K562 (cell line): ENCODE measurements around the gene ZNF195. TPM values are rescaled to one million over a fixed set of nuclear protein-coding genes. Genes with fewer than 3 reads are reported as not detected.

Experiments
- BCOR ChIP-seq: fragments of 450-650 bp; IDR thresholded peaks from 2 replicates; pipeline ENCODE4 v1.6.1; 2016
- CBX3 ChIP-seq, 2 experiments: IDR thresholded peaks; 1 replicate in 1 of 2; 2 replicates in 1 of 2; pipeline ENCODE4 v1.6.1; 2012; ENCODE audit warnings: inconsistent platforms in 2 of 2, low read length in 2 of 2, borderline replicate concordance in 1 of 2, control low read depth in 1 of 2
- ESRRB ChIP-seq: fragments of 250-450 bp; sonication (Bioruptor Pico); IDR thresholded peaks from 2 replicates; pipeline ENCODE4 v1.5.0; 2020; ENCODE audit warnings: mild to moderate bottlenecking, moderate library complexity, borderline replicate concordance
- FOXJ3 ChIP-seq: sonication (generic); formaldehyde crosslinking; IDR thresholded peaks from 2 replicates; pipeline ENCODE4 v1.4.0; 2020; ENCODE audit warnings: mild to moderate bottlenecking, missing genetic modification reagents
- HDGF ChIP-seq: fragments of 450-650 bp; IDR thresholded peaks from 2 replicates; pipeline ENCODE4 v1.6.1; 2016
- KLF10 ChIP-seq: fragments of 250-450 bp; sonication (Bioruptor Pico); IDR thresholded peaks from 2 replicates; pipeline ENCODE4 v1.6.1; 2021; ENCODE audit warnings: matching md5 sums
- RHOXF2B ChIP-seq: fragments of 250-450 bp; sonication (Bioruptor Pico); conservative IDR thresholded peaks from 2 replicates; pipeline ENCODE4 v1.5.1; 2021
- SMAD2 ChIP-seq: fragments of 150-350 bp; IDR thresholded peaks from 2 replicates; pipeline ENCODE4 v1.6.1; 2014; ENCODE audit warnings: low read depth, mild to moderate bottlenecking, low read length
- STAG1 ChIP-seq: sonication (generic); formaldehyde crosslinking; IDR thresholded peaks from 2 replicates; pipeline ENCODE4 v1.5.0; 2020; ENCODE audit warnings: missing genetic modification reagents, borderline replicate concordance
- TCF7L2 ChIP-seq: fragments of 150-350 bp; IDR thresholded peaks from 2 replicates; pipeline ENCODE4 v1.6.1; 2016; ENCODE audit warnings: low read depth, mild to moderate bottlenecking, low read length, moderate library complexity
- TOE1 ChIP-seq, 2 experiments: fragments of 450-650 bp in 1 of 2; sonication (generic) in 1 of 2; formaldehyde crosslinking in 1 of 2; IDR thresholded peaks; 2 replicates each; pipeline versions ENCODE4 v1.7.1 to v1.8.0; 2016 to 2022; ENCODE audit warnings: borderline replicate concordance in 2 of 2, mild to moderate bottlenecking in 2 of 2, antibody characterized with exemption in 1 of 2, inconsistent platforms in 1 of 2, low read depth in 1 of 2, missing genetic modification reagents in 1 of 2, moderate library complexity in 1 of 2
- ZNF785 ChIP-seq: fragments of 250-450 bp; sonication (Bioruptor Pico); IDR thresholded peaks from 2 replicates; pipeline ENCODE4 v1.4.0; 2020; ENCODE audit warnings: mild to moderate bottlenecking
- polyA plus RNA-seq, 8 experiments: library from polyadenylated mRNA; depleted of rRNA in 4 of 8; stranded (reverse) in 5 of 8; unstranded in 3 of 8; fragments of >200 nt; fragmentation: Nextera tagmentation in 2 of 8; fragmentation: Illumina TruSeq in 1 of 8; extraction: Ambion mirVana in 2 of 8; extraction: Trizol in 1 of 8; gene quantifications; 2 replicates each; pipeline versions ENCODE4 v1.2.1 to v1.2.3, GENCODE V29; 2011 to 2014; ENCODE audit warnings: inconsistent platforms in 1 of 8, missing spikeins in 1 of 8
- total RNA-seq, 7 experiments: library from RNA; depleted of rRNA in 6 of 7; stranded (reverse); fragments of >200 nt in 6 of 7; fragmentation: Illumina TruSeq in 2 of 7; extraction: Trizol in 2 of 7; gene quantifications; 2 replicates each; pipeline versions ENCODE4 v1.2.1 to v1.2.3, GENCODE V29; 2011 to 2021; ENCODE audit warnings: low replicate concordance in 1 of 7
- TF ChIP-seq, protein P1 (sequence below), 3 experiments: fragments of 200-800 bp in 1 of 3; fragments of 250-450 bp in 1 of 3; fragments of 450-650 bp in 1 of 3; sonication (Bioruptor Pico) in 1 of 3; sonication (Bioruptor generic) in 1 of 3; formaldehyde crosslinking in 1 of 3; IDR thresholded peaks; 2 replicates each; pipeline versions ENCODE4 v1.6.1 to v1.8.0; 2016 to 2022; ENCODE audit warnings: mild to moderate bottlenecking in 2 of 3, missing genetic modification characterization in 2 of 3, missing compliant biosample characterization in 1 of 3, moderate library complexity in 1 of 3
- TF ChIP-seq, protein P2 (sequence below): fragments of 250-450 bp; sonication (Bioruptor Pico); IDR thresholded peaks from 2 replicates; pipeline ENCODE4 v1.4.0; 2020

The ZNF195 gene
- total and polyA plus RNA-seq, 9 of the 15 experiments (the other 6 are each of a cell fraction or from before 2014, with no cell fraction given): 42.1 to 75.5 (median 60.4) TPM

DNA sequence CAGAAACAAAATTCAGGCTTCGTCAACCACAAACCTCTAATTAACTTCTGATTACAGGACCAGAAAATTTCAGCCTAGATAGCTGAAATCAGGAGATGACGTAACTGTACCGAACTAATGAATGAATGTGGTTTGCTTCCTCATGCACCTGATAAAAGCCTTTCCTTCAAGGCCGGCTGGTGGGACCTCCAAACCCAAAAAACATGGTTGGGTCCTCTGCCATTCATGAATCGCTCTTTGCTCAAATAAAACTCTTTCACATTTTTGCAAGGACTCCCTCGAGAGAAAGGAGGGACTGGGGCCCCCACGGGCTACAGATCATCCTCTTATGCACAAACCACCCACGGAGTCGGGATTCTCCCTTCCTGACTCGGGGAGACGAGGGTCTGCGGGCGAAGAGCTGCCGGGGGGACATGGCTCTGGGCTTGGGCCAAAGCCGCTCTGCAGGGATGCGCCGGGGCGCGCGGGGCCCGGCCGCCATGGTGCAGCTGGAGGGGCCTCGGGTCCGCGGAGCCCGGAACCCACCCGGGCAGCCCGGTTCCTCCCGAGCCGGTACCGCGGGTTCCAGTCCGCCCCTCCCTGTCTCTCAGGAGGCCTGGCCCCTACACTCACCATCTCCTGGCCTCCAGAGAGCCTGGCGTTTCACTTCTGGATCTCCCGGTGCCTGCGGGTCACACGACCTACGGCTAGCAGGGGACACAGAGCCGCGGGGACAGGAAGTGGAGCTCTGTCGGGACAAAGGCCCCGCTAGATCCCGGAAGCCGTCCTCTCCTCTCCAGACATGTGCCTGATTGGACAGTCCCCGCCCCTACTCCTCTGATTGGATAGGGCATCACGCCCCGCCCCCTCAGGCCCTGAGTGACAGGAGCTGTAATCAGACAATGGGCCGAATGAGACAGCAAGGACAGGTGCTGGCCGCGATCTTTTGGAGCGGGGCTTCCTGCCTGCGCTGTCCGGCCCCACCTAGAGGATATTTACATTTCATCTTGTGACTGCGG lies at the start of gene ZNF195 (continued):
- TF ChIP-seq, protein P1, sequence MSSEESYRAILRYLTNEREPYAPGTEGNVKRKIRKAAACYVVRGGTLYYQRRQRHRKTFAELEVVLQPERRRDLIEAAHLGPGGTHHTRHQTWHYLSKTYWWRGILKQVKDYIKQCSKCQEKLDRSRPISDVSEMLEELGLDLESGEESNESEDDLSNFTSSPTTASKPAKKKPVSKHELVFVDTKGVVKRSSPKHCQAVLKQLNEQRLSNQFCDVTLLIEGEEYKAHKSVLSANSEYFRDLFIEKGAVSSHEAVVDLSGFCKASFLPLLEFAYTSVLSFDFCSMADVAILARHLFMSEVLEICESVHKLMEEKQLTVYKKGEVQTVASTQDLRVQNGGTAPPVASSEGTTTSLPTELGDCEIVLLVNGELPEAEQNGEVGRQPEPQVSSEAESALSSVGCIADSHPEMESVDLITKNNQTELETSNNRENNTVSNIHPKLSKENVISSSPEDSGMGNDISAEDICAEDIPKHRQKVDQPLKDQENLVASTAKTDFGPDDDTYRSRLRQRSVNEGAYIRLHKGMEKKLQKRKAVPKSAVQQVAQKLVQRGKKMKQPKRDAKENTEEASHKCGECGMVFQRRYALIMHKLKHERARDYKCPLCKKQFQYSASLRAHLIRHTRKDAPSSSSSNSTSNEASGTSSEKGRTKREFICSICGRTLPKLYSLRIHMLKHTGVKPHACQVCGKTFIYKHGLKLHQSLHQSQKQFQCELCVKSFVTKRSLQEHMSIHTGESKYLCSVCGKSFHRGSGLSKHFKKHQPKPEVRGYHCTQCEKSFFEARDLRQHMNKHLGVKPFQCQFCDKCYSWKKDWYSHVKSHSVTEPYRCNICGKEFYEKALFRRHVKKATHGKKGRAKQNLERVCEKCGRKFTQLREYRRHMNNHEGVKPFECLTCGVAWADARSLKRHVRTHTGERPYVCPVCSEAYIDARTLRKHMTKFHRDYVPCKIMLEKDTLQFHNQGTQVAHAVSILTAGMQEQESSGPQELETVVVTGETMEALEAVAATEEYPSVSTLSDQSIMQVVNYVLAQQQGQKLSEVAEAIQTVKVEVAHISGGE (CRISPR knock-in tag; IDR thresholded peaks at IDR 0.05): peak; percentile 93 to 99 (median 97); a peak in 5 of 6 replicates
- no peak for TF ChIP-seq FOXJ3 (CRISPR knock-in tag)
- TF ChIP-seq KLF10 (CRISPR knock-in tag): no peak
- TF ChIP-seq, protein P2, sequence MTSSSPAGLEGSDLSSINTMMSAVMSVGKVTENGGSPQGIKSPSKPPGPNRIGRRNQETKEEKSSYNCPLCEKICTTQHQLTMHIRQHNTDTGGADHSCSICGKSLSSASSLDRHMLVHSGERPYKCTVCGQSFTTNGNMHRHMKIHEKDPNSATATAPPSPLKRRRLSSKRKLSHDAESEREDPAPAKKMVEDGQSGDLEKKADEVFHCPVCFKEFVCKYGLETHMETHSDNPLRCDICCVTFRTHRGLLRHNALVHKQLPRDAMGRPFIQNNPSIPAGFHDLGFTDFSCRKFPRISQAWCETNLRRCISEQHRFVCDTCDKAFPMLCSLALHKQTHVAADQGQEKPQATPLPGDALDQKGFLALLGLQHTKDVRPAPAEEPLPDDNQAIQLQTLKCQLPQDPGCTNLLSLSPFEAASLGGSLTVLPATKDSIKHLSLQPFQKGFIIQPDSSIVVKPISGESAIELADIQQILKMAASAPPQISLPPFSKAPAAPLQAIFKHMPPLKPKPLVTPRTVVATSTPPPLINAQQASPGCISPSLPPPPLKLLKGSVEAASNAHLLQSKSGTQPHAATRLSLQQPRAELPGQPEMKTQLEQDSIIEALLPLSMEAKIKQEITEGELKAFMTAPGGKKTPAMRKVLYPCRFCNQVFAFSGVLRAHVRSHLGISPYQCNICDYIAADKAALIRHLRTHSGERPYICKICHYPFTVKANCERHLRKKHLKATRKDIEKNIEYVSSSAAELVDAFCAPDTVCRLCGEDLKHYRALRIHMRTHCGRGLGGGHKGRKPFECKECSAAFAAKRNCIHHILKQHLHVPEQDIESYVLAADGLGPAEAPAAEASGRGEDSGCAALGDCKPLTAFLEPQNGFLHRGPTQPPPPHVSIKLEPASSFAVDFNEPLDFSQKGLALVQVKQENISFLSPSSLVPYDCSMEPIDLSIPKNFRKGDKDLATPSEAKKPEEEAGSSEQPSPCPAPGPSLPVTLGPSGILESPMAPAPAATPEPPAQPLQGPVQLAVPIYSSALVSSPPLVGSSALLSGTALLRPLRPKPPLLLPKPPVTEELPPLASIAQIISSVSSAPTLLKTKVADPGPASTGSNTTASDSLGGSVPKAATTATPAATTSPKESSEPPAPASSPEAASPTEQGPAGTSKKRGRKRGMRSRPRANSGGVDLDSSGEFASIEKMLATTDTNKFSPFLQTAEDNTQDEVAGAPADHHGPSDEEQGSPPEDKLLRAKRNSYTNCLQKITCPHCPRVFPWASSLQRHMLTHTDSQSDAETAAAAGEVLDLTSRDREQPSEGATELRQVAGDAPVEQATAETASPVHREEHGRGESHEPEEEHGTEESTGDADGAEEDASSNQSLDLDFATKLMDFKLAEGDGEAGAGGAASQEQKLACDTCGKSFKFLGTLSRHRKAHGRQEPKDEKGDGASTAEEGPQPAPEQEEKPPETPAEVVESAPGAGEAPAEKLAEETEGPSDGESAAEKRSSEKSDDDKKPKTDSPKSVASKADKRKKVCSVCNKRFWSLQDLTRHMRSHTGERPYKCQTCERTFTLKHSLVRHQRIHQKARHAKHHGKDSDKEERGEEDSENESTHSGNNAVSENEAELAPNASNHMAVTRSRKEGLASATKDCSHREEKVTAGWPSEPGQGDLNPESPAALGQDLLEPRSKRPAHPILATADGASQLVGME (CRISPR knock-in tag): no peak
- no peak for TF ChIP-seq ZNF785 (CRISPR knock-in tag)
- TF ChIP-seq STAG1 (CRISPR knock-in tag): no peak; the same call in 1 of the 2 replicates
- no peak for TF ChIP-seq HDGF
- TF ChIP-seq BCOR: 0 out of 2 replicates have a peak, but pooled peaks have one; percentile 38
- TF ChIP-seq RHOXF2B: no peak
- no peak for TF ChIP-seq SMAD2
- TF ChIP-seq TCF7L2: no peak
- TF ChIP-seq CBX3 (IDR thresholded peaks at IDR 0.05; ENCODE audit: borderline replicate concordance in 1 of 2, low read length in 2 of 2): peak in 1 of 2 experiments; percentile 85; a peak in 1 of 3 replicates
- TF ChIP-seq ESRRB (CRISPR knock-in tag): no peak
- TF ChIP-seq TOE1 (IDR thresholded peaks at IDR 0.05; ENCODE audit: borderline replicate concordance): peak; percentile 68
- peak; percentile 48; the same call in 1 of the 2 replicates for TF ChIP-seq TOE1 (CRISPR knock-in tag; IDR thresholded peaks at IDR 0.05; ENCODE audit: borderline replicate concordance, low read depth)
